Measurements from ENCODE around the gene ZNF524.
"Not testable (repeated sequence)": the region's sequence is repeated elsewhere in the genome, so short reads cannot be mapped to it uniquely, and the experiment has no call there.

The ZNF524 gene

DNA sequence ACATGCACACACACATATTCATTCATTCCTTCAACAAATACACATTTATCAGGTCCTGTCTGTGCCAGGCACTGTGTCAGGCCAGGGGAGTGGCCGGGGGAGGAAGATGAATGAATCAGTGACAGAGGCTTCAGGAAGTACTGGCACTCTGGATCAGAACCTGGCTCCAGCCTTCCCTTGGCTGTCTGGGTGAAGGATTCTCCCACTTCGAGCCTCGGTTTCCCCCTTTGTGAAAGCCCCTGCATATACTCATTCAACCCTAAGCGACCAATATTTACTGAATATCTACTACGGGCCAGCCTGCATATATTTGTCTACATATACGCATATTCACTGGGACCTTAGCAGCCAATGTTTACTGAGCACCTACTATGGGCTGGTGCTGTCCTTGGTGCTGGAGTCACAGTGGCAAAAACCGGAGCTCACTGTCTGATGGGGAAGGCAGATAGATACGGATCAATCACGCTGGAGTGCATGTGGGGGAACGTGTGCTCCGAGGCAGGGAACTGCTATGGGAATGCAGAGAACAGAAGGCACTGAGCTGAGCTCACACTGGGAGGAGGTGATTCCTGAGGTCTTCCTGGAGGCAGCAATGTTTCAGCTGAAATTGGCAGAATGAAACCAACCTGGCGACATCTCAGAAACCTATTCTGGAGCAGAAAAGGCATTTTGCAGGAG is 18.8 kb upstream of the ZNF524 start:
- DNase-seq (ENCODE audit: low read depth): peak; percentile 34

DNA sequence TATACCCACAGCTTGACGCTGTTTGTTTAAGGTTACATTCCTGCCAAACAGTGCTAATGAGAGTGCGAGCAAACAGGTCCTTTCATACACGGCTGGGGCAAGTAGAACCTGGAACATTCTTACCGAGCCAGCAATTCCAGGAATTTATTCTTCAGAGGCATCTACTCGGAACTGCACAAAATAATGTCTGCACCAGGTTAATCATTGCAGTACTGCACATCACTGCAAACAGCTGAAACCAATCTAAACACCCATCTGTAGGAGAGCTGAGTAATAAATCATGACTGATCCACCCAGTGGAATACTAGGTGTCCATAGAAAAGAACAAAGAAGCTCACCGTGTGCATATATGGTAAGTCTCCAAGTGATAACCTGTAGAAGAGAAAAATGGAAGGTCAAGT is 18.3 kb upstream of the ZNF524 start:
- DNase-seq (ENCODE audit: low read depth): peak; percentile 15

DNA sequence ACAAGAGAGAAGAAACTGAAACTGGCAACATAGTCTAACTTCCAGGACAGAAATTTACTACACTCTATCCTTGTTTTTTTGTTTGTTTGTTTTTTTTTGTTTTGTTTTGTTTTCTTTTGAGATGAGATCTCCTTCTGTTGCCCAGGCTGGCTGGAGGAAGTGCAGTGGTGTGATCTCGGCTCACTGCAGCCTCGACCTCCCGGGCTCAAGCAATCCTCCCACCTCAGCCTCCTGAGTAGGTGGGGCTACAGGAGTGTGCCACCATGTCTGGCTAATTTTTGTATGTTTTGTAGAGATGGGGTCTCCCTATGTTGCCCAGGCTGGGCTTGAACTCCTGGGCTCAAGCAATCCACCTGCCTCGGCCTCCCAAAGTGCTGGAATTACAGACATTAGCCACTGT is 17.8 kb upstream of the ZNF524 start:
- not testable (repeated sequence) for DNase-seq (ENCODE audit: low read depth)

DNA sequence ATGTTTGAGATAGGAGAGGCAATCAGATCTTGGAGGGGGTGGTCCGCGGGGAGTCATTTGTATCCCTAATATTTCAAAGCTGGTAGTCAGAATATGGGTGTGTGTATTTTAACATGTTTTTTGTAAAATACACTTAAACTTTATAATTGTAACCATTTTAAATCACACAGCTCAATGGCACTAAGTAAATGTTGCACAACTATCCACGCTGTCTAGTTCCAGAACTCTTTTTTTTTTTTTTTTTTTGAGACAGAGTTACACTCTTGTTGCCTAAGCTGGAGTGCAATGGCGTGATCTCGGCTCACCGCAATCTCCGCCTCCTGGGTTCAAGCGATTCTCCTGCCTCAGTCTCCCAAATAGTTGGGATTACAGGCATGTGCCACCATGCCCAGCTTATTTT is 16.2 kb upstream of the ZNF524 start:
- not testable (repeated sequence) for DNase-seq (ENCODE audit: low read depth)

DNA sequence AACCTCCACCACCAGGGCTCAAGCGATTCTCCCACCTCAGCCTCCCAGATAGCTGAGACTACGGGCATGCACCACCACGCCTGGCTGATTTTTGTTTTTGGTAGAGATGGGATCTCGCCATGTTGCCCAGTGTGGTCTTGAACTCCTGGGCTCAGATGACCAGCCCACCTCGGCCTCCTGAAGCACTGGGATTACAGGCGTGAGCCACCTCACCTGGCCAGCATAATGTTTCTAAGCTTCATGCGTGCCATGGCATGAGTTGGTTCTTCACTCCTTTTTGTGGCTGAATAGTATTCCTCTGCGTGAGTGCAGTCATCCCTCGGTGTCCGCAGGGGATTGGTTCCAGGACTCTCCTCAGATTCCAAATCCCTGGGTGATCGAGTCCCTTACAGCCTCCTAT is 15.2 kb upstream of the ZNF524 start:
- no peak for DNase-seq (ENCODE audit: low read depth)

DNA sequence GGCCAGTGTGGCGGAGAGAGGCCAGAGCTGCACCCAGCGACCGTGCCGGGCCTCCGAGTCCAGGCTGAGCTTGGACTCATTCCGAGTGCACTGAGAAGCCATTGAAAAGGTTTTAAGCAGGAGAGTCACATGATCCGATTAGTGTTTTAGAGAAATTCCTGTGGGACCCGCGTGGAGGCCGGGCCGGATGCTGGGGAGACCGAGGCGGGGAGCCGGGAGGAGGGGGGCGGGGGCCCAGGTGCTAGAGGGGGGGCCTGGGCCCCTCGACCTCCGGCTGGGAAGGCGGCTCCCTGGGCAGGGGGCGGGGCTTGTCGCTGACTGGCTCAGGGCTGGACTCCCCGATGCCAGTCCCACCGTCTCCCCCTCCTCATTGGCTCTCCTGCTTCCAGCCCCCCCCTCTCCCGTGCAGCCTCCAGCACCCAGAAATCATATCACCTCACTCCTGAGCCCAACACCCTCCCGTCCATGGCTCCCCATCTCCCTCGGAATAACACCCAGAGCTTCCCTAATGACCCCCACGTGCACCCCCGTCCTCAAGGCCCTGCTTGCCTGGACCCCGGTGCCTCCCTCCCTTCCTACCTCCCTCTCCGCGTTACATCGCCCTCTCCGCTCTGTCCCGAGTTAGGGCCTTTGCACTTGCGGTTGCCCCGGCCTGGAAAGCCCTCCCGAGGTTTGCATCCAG is 14.3 kb upstream of the ZNF524 start:
- peak; percentile 55 for DNase-seq (ENCODE audit: low read depth)

DNA sequence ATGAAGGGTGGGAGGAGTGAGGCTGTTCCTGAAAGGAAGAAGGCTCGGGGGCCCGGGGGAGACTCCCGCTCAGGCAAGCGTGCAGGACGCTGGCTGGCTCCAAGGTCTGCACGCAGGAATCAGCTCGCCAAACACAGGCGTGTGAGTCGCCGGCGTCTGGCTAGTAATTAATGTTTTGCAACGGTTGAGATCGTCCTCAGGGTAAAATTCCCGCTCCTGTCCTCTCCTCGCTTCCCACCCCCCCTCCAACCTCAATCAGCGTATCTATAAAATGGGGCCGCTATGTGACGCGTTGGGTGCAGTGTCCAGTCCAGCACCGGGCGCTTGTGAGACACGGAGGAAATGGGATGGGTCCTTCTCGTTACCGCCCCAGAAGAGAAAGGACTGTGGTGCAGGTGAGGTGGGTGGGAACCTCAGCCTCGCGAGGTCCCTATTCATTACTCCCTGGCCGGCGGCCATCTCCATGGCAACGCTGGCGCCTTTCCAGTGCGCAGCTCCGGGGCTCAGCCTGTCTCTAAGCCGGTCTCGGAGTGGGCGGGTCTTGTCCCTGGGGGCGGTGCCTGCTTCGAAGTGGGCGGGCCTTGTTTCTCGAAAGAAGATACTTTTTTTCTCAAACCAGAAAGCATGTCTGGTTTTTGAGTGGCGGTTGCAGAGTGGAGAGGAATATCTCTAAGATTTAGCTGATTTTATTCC is 13.0 kb upstream of the ZNF524 start:
- DNase-seq (ENCODE audit: low read depth): peak; percentile 88

DNA sequence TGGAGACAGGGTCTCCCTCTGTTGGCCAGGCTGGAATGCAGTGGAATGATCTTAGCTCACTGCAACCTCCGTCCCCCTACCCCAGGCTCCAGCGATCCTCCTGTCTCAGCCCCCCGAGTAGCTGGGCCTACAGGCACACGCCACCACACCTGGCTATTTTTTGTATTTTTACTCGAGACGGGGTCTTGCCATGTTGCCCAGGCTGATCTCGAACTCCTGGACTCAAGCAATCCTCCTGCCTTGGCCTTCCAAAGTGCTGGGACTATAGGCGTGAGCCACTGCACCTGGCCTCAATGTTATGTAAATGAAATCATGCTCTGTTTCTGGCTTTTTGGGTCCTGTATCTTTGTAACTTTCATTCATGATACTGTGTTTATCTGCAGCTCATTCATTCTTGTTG is 11.3 kb upstream of the ZNF524 start:
- no peak for DNase-seq (ENCODE audit: low read depth)

DNA sequence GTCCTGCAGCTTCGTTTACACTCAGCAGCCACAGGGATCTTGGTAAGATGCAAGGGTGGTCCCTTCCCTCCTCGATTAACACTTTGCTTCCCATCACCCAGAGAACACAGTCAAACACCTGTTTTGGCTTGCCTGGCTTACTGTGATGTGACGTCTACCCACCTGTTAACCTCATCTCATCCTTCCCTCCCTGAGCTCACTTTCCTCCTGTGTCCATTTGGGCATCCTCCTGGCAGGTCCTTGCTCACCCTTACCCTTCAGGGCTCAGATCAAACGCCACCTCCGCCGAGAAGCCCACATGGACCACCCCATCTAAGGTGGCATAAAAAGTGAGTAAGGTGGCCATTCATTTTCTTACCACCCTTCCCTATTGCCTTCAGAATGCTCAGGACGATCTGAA is 10.0 kb upstream of the ZNF524 start:
- DNase-seq (ENCODE audit: low read depth): no peak

DNA sequence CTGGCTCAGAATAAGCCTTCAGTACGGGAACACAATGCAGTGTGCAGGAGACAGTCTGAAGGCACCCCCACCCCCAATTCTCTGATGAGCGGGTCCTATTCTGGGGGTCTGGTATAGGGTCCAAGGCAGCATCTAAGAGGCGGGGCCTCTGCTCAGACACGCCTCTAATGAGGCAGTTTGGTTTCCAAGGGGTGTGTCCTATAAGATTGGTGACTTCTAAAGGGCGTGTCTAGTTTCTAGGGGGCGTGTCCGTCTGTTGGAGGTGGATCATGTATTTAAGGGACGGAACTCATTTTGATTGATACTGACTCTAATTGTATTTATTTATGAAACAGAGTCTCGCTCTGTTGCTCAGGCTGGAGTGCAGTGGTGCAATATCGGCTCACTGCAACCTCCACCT is 9.5 kb upstream of the ZNF524 start:
- peak; percentile 49 for DNase-seq (ENCODE audit: low read depth)

DNA sequence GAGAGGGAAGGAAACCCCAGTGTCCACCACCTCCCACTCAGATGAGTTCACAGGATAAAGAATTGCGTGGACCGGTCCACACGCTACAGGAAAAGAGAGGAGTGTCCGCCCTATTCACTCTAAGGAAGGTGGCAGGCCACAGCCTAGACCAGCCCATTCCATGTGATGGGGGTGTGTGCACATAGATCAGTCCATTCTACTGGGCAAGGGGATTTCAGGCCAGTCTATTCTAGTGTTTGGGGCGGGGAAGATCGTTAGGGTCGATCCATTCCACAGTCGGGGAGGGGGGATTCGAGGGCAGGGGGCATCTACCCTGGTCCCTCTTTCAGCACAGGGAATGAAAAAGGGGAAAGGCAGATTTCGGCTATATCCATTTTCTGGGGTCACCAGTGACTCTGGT is 8.5 kb upstream of the ZNF524 start:
- no peak for DNase-seq (ENCODE audit: low read depth)

DNA sequence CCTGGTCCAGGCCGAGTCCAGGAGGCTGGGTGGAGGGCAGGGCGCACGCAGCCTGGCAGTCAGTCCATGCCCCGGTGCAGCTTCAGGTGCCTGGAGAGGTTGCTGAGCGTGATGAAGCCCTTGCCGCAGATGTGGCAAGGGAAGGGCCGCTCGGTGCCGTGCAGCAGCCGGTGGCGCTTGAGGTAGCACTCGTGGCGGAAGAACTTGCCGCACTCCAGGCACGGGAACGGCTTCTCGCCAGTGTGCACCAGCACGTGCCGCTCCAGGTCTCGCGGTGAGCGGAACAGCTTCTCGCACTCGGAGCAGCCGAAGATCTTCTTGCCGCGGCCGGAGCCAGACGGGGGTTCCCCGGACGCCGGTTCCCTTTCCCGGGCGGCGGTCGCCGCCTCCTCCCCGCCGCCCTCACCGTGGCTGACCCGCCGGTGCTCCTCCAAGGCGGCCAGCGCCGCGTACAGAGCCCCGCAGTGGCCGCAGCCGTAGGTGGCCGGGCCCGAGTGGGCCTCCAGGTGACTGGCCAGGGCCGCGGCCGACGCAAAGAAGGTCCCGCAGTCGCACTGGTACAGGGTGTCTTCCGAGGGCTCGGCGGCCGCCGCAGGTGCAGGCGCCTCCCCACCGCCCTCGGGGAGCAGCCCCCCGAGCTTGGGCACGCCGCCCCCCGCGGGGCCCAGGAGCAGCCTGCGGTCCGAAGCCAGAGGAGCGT is 7.5 kb upstream of the ZNF524 start:
- DNase-seq (ENCODE audit: low read depth): no peak

DNA sequence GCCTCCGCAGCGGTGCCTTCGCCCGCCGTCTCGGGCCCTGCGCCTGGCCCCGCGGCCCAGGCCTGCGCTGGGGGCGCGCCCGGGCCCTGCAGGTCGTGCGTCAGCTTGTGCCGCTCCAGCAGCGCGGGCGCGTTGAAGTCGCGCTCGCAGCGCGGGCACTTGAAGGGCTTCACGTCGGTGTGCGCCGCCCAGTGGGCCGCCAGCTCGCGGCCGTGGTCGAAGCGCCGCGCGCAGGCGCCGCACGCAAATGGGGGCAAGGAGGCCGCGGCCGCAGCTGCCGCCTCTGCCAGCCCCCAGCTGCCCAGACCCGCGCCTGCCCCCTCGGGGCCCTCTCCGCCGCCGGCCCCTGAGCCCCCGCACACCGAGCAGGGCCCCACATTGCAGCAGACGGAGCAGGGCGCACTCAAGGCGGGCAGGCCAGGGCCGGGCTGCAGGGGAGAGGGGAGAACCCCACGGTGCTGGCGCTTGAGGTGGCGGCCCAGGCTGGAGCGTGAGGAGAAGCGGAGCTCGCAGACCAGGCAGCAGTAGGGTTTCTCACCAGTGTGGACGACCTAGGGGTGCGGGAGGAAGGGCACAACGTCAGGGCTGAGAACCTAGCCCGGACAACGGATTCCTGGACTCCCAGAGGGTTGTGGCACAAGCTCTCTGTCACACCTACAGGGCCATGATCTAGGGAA is 6.9 kb upstream of the ZNF524 start:
- DNase-seq (ENCODE audit: low read depth): no peak

DNA sequence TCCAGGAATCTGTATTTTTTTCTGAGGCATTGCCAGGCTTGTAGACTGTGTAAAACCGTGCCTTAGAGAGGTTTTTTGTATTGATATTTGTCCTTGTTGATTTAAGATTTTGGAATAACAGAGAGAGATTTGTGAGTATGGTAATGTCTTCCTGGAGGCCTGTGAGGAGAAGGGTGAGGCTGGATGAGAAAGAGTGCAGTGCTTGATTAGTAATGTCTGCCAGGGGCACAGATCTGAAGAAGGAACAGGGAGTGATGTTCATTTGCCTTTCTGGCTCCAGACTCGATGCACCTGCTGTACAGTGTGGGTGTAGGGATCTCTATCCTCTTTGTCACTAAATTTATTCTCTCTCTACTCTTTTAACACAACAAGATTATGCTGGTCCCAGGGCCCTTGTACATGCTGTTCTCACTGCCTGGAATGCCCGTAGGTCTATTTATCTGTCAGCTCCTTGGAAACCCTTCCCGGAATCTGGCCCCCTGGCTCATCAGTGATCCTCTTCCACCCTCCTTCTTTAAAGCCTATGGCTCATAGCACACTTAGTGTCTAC is 5.0 kb upstream of the ZNF524 start:
- DNase-seq (ENCODE audit: low read depth): no peak

DNA sequence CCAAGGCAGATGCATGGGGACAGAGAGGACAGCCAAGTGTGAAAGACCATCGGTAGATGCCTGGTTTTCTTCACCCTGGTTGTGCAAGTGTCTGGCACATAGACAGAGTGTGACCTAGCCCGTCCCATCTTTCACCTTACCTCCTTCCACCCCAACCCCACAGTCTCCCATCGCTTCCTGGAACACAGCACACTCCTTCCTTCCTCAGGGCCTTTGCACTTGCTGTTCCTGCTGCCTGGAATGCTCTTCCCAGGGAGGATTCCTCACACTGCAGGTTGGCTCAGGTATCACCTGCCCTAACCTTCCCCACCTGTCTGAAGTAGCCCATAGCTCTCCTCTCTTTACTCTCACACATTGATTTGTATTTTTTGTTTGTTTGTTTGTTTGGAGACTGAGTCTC is 3.8 kb upstream of the ZNF524 start:
- DNase-seq (ENCODE audit: low read depth): no peak

DNA sequence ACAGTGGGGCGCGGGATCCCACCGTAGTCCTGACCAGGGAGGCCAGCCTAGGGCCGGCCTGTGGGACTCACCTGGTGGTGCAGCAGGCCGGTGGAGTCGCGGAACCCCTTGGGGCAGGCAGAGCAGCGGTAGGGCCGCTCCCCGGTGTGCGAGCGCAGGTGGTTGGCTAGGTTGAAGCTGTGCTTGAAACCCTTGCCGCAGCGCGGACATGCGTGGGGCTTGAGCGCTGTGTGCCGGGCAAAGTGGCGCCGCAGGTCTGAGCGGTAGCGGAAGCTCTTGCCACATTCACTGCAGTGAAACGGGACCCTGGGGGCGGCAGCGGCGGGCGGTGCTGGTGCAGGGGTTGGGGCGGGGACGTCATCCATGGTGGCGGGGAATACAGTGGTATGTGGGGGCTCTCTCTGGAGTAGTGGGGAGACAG is 2.6 kb upstream of the ZNF524 start:
- no peak for DNase-seq (ENCODE audit: low read depth)

DNA sequence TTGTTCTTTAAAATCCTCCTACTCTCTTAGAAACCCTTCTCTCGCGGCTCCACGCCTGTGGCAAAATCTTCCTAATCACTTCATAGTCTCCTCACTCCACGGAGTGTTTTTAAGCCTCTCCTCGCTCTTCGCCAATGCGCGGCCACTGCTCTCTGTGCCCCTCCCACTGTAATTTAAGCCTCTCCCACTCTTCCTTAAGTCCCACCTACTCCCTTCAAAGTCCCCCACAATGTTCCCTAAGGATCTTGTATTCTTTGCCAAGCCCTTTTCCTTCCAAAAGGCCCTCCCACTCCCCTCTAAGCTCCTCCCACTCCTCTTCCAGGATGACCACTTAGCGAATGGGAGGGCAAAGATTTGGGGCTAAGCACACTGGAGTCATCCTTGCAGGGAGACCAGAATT is 2.1 kb upstream of the ZNF524 start:
- DNase-seq (ENCODE audit: low read depth): no peak

DNA sequence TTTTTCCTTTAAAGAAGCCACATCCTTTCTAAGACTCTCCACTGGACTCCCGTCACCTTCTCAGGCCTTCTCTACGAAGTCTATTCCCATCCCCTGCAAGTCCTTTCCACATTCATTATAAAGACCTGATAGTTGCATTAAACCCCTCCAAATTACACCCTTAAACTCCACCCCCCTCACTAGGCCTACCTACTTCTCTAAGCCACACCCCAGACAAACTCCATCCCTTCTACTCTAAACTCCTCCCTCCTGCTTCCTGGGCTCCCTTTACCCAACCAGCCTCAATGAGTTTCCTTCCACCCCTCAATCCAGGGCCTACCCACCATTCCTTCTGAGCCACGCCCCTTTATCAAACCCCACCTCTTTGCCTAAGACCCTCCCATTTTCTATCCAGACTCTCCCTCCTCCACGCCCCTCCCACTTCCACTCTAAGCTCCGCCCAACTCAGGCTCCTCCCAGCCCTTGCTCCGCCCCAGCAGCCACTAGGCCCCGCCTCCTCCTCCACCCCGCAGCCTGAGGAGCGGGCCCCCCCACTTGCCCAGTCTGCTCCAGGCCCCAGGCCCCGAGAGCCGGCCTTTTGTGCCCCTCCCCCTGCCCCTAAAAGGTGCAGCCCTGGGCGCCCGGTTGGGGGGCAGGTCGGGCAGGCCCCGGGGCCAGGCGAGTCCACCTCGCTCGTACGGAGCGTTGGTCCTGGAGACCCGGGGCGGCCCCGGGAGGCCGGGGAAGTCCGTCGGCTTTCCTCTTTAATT is 1.2 kb upstream of the ZNF524 start:
- DNase-seq (ENCODE audit: low read depth): peak; percentile 92

DNA sequence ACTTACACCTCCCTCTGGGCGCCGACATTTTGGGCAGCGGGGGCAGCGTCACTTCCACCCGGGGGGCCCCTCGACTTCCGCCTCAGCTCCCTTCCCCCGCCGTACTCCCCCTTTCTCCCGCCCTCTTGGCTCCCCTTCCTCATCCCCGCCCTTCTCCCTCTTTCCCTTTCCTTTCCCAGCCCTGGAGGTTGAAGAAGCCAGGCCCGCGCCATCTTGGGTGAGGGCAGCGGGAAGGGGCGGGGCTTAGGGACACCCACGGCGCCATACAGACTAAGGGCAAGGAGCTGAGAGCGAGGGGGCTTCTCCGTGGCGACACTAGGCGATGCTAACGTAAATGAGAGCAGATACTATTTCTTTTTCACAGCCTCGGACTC is 633 bp upstream of the ZNF524 start, which contains the start of gene FIZ1:
TSS of gene FIZ1 (minus strand) at position 50 of the 374 bp plus-strand sequence. CDS start 1,652 bp downstream, outside the sequence.
- peak; percentile 98 for DNase-seq (ENCODE audit: low read depth)

DNA sequence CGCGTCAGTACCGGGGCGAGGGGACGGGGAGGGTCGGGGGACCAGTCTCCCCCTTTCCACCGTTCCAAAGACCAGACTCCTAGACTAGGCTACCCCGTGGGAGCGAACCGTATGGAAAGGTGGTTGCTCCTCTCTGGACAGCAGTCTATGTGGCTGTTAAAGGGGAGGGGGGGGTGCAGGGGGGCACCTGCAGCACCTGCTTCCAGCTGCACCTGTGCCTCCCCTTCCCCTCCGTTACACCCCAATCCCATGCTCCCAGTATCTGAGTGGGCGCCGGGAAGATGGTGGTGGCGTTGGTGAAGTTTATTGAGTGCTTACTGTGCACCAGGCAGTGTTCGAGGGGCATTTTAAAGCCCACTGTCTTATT is 557 bp downstream of the ZNF524 start:
- no peak for DNase-seq (ENCODE audit: low read depth)

DNA sequence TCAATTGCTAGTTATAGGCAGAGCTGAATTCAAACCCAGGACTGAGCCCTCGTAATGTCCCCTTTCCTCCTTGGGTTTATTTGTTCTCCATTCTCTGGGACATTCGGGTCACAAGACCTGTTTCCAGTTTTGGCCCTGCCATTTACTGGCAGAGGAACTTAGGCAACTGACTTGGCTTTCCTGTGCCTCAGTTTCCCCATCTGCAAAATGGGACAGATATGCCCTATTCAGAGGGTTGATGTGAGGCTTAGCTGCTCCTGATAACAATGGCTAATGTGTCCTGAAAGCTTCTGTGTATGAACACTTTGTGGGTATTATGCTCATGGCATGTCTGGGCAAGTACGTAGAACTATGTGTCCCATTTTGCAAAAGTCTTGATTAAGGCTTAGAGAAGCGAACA is 996 bp downstream of the ZNF524 start:
- DNase-seq (ENCODE audit: low read depth): no peak
